ENCODE results near the gene QARS1.

DNA sequence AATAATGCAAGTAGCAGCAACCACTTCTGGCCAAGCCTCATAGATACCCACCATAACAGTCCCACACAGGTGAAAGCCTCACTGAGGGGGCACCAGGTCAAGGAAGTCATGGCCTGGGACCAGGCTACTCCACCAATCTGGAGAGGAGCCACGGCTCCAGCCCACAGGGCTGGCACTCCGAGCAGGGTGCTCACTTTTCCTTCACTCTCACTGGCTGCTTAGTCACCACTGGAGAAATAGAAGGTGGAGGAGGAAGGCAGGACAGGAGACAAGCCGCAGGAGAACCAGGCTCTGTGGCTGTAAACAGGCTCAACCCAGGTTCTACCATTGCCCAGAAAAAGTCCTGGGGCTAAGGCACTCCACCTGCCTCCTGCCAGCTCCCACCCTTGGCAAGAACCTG lies 14.9 kb upstream of the QARS1 start:
- TF ChIP-seq, protein P1, sequence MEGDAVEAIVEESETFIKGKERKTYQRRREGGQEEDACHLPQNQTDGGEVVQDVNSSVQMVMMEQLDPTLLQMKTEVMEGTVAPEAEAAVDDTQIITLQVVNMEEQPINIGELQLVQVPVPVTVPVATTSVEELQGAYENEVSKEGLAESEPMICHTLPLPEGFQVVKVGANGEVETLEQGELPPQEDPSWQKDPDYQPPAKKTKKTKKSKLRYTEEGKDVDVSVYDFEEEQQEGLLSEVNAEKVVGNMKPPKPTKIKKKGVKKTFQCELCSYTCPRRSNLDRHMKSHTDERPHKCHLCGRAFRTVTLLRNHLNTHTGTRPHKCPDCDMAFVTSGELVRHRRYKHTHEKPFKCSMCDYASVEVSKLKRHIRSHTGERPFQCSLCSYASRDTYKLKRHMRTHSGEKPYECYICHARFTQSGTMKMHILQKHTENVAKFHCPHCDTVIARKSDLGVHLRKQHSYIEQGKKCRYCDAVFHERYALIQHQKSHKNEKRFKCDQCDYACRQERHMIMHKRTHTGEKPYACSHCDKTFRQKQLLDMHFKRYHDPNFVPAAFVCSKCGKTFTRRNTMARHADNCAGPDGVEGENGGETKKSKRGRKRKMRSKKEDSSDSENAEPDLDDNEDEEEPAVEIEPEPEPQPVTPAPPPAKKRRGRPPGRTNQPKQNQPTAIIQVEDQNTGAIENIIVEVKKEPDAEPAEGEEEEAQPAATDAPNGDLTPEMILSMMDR (IDR thresholded peaks at IDR 0.05; ENCODE audit: insufficient read depth, low read length, poor library complexity, severe bottlenecking): no peak
- TF ChIP-seq EZH2phosphoT487 (conservative IDR thresholded peaks at IDR 0.05; ENCODE audit: low read length): no peak

Data from SU-DHL-6 (cell line).